A673 (cell line): Measurements from ENCODE around the gene PNRC2. TPM values are rescaled to one million over a fixed set of nuclear protein-coding genes. Genes with fewer than 3 reads are reported as not detected.
A peak's percentile ranks its signal among the peaks of the same experiment; 100 is the strongest.

Experiments used
- BruUV-seq: library from RNA; stranded (reverse); fragments of 400-500 nt; replicated peaks from 2 replicates; lab custom pipeline; 2021; lab: Mats Ljungman, UMichigan
- CTCF ChIA-PET: fragments of 300-600 bp; sonication (Branson Sonifier 250); formaldehyde crosslinking; loops from one replicate; lab custom pipeline; 2022; ENCODE audit warnings: antibody characterized with exemption; lab: Charles Lee
- POLR2A ChIA-PET: fragments of 300-600 bp; sonication (Branson Sonifier 250); formaldehyde crosslinking; loops from one replicate; lab custom pipeline; 2022; ENCODE audit warnings: antibody characterized with exemption; ENCODE audit not compliant: low non-redundant PET; lab: Charles Lee
- DNase-seq: peaks from one replicate; pipeline ENCODE4 v3.0.0-alpha.2; 2015; ENCODE audit warnings: low spot score
- H3K27ac ChIP-seq: fragments of 200-600 bp; sonication (generic); 2 replicates; pipeline ENCODE4 v1.5.1; 2016; ENCODE audit warnings: mixed run types, low read depth, mild to moderate bottlenecking, mixed read lengths, antibody characterized with exemption, low read length; ENCODE audit not compliant: poor library complexity, severe bottlenecking
- H3K27me3 ChIP-seq: fragments of 200-600 bp; sonication (generic); replicated peaks from 2 replicates; pipeline ENCODE4 v1.6.1; 2017; ENCODE audit warnings: mixed run types, low read depth, mild to moderate bottlenecking, mixed read lengths, antibody characterized with exemption, low read length; ENCODE audit not compliant: insufficient read depth, poor library complexity
- H3K36me3 ChIP-seq: fragments of 200-600 bp; sonication (generic); 2 replicates; pipeline ENCODE4 v1.6.1; 2016; ENCODE audit warnings: mixed run types, mild to moderate bottlenecking, mixed read lengths, antibody characterized with exemption, low read length; ENCODE audit not compliant: insufficient read depth, poor library complexity, severe bottlenecking
- H3K4me1 ChIP-seq: fragments of 200-600 bp; sonication (generic); 2 replicates; pipeline ENCODE4 v1.6.1; 2017; ENCODE audit warnings: mixed run types, mild to moderate bottlenecking, mixed read lengths, antibody characterized with exemption, low read length; ENCODE audit not compliant: insufficient read depth, poor library complexity, severe bottlenecking
- H3K4me3 ChIP-seq: fragments of 200-600 bp; sonication (generic); 2 replicates; pipeline ENCODE4 v1.5.1; 2016; ENCODE audit warnings: low read depth, mixed run types, mild to moderate bottlenecking, mixed read lengths, low read length; ENCODE audit not compliant: poor library complexity, severe bottlenecking
- H3K9me3 ChIP-seq: fragments of 200-600 bp; sonication (generic); 2 replicates; pipeline ENCODE4 v1.6.1; 2016; ENCODE audit warnings: mixed run types, low read depth, mild to moderate bottlenecking, mixed read lengths, antibody characterized with exemption, low read length; ENCODE audit not compliant: poor library complexity, severe bottlenecking
- EZH2 ChIP-seq: fragments of 200-600 bp; sonication (generic); IDR thresholded peaks from 2 replicates; pipeline ENCODE4 v1.6.1; 2017; ENCODE audit warnings: borderline replicate concordance, low read depth, mild to moderate bottlenecking, mixed read lengths, antibody characterized with exemption, low read length; ENCODE audit not compliant: poor library complexity, severe bottlenecking
- intact Hi-C: fragments of 100-400 bp; cut with micrococcal nuclease; formaldehyde crosslinking; loops from one replicate; pipeline ENCODE4 v1.10.0; 2022; ENCODE audit not compliant: unreplicated experiment
- total RNA-seq: library from RNA; stranded (reverse); gene quantifications from 2 replicates; pipeline ENCODE4 v1.2.3, GENCODE V29; 2021
- TF ChIP-seq, protein P1 (sequence below): fragments of 300-800, 200-600 bp; sonication (generic); conservative IDR thresholded peaks from 2 replicates; pipeline ENCODE4 v1.5.1; 2017; ENCODE audit warnings: low read depth, mild to moderate bottlenecking, antibody characterized with exemption, low read length, moderate library complexity, mixed read lengths

The PNRC2 gene
- total RNA-seq, 1 experiment from 2014 or later = 76.2 TPM

GRCh38 chr1:23930861-23931490 lies 28.7 kb upstream of the PNRC2 start:
- no peaks in the 10 kb centered on the region for H3K36me3 ChIP-seq
- H3K27me3 ChIP-seq = no peaks in the 10 kb centered on the region
- no TSS peak for BruUV-seq
- H3K27ac ChIP-seq = peak overlapping the region; percentile 67
- CTCF ChIA-PET = interaction anchor here (0.6 kb wide), 3 partner anchors 17 to 551 kb away, joined by 3 to 11 read pairs (median 3); no protein-coding TSS in a partner anchor
- no peak for TF ChIP-seq EZH2
- TF ChIP-seq, protein P1, sequence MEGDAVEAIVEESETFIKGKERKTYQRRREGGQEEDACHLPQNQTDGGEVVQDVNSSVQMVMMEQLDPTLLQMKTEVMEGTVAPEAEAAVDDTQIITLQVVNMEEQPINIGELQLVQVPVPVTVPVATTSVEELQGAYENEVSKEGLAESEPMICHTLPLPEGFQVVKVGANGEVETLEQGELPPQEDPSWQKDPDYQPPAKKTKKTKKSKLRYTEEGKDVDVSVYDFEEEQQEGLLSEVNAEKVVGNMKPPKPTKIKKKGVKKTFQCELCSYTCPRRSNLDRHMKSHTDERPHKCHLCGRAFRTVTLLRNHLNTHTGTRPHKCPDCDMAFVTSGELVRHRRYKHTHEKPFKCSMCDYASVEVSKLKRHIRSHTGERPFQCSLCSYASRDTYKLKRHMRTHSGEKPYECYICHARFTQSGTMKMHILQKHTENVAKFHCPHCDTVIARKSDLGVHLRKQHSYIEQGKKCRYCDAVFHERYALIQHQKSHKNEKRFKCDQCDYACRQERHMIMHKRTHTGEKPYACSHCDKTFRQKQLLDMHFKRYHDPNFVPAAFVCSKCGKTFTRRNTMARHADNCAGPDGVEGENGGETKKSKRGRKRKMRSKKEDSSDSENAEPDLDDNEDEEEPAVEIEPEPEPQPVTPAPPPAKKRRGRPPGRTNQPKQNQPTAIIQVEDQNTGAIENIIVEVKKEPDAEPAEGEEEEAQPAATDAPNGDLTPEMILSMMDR = no peak
- POLR2A ChIA-PET = interaction anchor here (0.6 kb wide), 2 partner anchors 129 to 185 kb away, joined by 4 to 7 read pairs; no protein-coding TSS in a partner anchor
- H3K4me1 ChIP-seq = peaks cover 21% of the 10 kb centered on the region
- no peak overlapping the region for H3K4me3 ChIP-seq
- peak; percentile 34 for DNase-seq
- H3K9me3 ChIP-seq = no peaks in the 10 kb centered on the region
- intact Hi-C loops = no loop called here

- intact Hi-C loops = no loop called here
- ChIA-PET POLR2A (interaction anchor here (0.6 kb wide), 2 partner anchors 128 to 186 kb away, joined by 4 to 7 read pairs; no protein-coding TSS in a partner anchor), CTCF (interaction anchor here (0.6 kb wide), 3 partner anchors 18 to 550 kb away, joined by 3 to 11 read pairs (median 3); no protein-coding TSS in a partner anchor)
- DNase-seq = peak; percentile 74
- TF ChIP-seq, protein P1 = no peak
- TF ChIP-seq EZH2 = no peak
- Histone ChIP-seq H3K36me3 (no peaks in the 10 kb centered on the region), H3K9me3 (no peaks in the 10 kb centered on the region), H3K27ac (peak overlapping the region; percentile 67), H3K27me3 (no peaks in the 10 kb centered on the region), H3K4me3 (no peak overlapping the region), H3K4me1 (peaks cover 21% of the 10 kb centered on the region)
- no TSS peak for BruUV-seq
Measured at GRCh38 chr1:23931491-23931880, 28.1 kb upstream of the PNRC2 start.

GRCh38 chr1:23936481-23937176 lies 23.0 kb upstream of the PNRC2 start:
- H3K9me3 ChIP-seq = no peaks in the 10 kb centered on the region
- intact Hi-C loops = no loop called here
- no peaks in the 10 kb centered on the region for H3K36me3 ChIP-seq
- ChIA-PET CTCF (no interaction called here), POLR2A (interaction anchor here (0.7 kb wide), 1 partner anchor 40 kb away, joined by 3 read pairs; no protein-coding TSS in a partner anchor)
- no peaks in the 10 kb centered on the region for H3K27me3 ChIP-seq
- H3K27ac ChIP-seq = no peak overlapping the region
- H3K4me3 ChIP-seq = no peak overlapping the region
- peaks cover 8% of the 10 kb centered on the region for H3K4me1 ChIP-seq
- TF ChIP-seq EZH2 = no peak
- TF ChIP-seq, protein P1 = no peak
- BruUV-seq = no TSS peak
- DNase-seq = peak; percentile 21
